SKM-1 (cell line): ENCODE data around the gene SORCS2.
"Not testable (repeated sequence)": the region's sequence is repeated elsewhere in the genome, so short reads cannot be mapped to it uniquely, and the experiment has no call there.

Experiments used
- DNase-seq: peaks from one replicate; lab custom pipeline; 2025; ENCODE audit not compliant: unreplicated experiment; lab: John Stamatoyannopoulos, UW

SORCS2 gene

DNA sequence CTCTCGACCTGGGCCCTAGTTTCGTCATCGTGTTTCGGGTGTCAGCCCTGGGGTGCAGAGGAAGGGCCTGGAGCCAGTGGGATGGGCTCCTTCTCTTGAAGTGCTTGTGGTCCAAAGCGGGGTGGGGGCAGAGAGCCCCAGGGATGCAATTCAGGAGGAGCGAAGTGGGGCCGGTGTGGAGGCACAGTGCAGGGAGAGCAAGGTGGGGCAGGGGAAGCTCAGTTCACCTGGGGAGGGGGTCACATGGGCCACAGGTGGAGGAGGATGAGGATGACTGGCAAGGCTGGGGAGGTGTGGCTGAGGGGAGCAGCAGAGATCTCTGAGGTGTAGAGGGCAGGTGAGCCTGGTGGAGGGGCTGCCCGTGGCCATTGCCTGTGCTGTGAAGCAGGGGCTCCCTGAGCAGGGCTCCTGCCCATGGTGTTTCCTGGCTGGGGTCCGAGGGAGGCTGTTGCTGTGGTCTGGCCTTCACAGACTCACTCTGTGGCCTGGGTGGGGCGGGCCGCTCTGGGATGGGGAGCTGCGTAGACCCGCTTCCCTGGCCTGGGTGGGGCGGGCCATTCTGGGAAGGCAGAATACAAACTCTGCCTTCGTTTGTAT is 6.9 kb downstream of the SORCS2 start:
- no peak for DNase-seq

DNA sequence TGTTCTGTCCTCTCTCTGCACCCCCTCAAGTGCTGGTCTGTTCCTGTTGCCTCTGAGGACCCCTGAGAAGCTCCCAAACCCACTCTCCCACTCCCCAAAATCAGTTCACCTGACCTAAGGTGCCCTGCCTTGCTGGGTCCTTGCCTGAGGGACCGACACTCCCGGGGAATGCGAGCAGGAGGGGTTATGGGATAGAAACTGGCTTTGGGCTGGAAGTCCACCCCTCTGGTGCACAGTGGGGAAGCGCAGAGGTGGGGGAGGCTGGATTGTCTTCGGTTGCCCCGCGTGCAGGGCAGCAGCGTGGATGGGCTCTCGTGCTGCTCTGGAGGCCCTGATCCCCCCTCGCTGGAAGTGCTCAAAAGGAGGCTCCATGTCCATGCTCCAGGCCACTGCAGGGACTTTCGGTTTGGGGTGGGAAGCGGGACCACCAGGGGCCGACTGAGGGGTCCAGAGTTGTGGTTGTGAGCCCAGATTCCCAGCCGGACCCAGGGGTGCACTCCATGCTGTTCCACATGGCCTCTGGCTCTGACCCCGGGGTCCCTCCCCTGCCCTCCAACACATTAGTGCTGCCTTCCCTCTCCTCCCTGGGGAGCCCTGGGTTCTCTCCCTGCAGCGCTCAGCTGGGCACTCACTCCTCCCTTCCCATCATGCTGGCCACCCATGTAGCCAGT is 7.6 kb downstream of the SORCS2 start:
- DNase-seq, result no peak

- DNase-seq, result no peak
Observed at GRCh38 chr4:7200801-7201200, 8.5 kb downstream of the SORCS2 start.

GRCh38 chr4:7201420-7202305 is 9.3 kb downstream of the SORCS2 start:
- DNase-seq, result no peak

DNA sequence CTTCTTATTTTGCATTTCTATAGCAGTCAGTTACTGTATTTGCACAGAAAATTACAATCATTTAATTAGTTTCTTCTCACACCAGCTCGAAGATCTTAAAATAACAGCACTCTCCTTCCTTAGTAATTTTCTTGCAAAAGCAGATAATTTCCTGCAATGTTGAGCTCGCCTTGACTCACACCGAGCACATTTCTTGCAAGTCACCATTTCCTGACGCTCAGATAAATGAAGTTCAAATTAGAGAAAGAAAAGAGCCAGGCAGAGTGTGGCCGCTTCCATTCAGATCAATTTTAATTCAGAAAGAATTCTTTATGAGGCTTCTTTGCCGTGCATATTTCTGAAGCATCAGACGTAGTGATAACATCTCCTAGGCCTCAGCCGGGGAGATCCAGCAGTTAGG is 10.1 kb downstream of the SORCS2 start:
- DNase-seq, result no peak

GRCh38 chr4:7204656-7205387 is 12.5 kb downstream of the SORCS2 start:
- DNase-seq, result no peak

DNA sequence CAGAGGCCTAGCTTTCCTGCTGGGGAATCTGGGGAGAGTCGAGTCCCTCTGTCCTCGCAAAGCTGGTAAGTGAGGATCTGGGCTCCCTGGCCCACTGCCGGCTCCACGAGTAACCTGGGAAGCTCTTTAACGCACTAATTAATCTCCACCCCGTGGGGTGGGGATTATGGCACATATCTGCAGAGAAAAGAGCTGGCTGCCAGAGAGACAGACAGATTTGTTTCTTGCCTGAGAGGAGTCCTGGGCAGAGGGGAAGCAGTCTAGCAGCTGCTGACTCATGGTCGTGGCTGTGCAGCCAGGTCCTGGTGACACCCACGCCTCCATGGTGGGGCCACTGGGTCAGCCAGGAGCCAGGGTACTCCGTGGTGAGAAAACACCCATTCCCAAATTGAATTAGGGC is 14.0 kb downstream of the SORCS2 start:
- no peak for DNase-seq

- no peak for DNase-seq
Observed at GRCh38 chr4:7206911-7207567, 14.7 kb downstream of the SORCS2 start.

- DNase-seq, result no peak
Observed at GRCh38 chr4:7207628-7208231, 15.4 kb downstream of the SORCS2 start.

DNA sequence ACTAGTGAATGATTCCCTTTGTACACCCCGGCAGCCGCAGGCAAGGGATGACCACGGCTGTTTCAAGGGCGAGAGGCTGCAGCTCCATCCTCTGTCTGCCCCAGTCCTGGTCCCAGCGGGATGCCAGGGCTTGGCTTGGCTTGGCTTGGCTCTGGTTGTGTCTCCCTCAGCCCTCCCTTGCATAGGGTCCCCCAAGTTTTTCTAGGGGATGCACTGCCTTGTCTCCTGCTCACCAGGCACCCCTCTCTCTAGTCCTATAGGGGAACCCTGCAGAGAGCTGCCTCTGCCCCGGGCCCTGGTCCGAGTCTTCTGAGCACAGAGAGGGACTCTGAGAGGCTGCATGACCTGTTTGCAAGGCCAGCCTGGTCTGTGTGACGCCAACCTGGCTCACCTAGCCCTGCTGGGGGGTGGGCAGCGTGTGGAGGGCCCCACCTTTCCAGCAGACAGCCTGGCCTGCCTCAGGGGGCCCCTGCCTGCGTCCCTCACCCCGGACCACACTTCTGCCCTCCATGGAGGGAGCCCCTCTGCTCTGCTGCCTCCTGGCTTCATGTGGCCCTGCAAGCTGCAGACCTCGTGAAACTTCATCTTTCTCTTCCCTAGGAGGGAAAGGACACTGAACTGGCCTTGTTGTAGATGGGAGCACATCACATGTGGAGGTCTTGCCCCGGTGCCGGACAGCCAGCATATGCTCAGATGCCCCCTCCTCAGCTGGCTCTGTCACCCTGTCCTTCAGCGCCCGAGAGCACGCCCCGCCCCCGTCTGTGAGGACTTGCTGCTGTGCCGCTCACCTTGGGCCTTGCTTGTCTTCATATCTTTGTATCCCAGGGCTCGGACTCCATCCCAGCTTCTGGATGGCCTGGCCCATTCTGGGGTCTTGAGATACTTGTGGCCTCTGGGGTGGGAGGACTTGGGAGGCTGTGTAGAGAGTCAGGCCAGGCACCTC is 16.4 kb downstream of the SORCS2 start:
- no peak for DNase-seq

DNA sequence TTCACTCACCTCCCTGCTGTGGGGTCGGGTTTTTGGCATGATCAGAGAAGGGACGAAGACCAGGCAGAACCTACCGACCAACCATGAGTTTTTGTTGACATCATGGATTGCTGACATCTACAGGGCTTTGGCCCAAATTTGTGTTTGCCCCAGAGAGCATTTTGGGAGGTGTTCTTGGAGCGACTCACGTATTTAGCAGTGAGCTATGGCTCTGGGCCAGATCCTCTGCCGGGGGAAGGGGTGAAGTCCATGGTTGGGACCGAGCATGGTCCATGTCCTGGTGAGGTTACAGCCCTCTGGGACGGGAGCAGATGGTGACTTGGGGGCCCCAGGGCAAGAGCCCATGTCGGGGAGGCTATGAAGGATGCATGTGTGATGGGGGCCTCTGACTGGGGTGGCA is 17.4 kb downstream of the SORCS2 start:
- no peak for DNase-seq

DNA sequence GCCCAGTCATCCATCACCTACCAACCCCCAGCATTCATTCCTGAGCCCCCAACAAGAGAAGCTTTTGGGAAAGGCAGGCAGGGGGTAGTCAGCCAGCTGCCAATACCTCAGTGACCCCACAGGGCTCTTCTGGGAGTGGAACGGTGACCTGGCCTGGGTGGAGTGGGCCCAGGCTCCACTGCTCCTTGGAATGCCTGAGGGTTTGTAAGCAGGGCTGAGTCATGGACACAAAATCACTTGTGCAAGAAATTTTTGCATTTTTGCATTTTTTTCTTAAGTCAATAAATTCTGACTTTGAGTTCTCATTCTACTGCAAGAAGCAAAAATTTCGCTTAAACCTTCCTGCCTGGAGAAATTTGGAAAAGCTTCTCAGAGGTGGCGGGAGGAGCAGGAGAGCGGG is 18.5 kb downstream of the SORCS2 start:
- DNase-seq, result no peak

DNA sequence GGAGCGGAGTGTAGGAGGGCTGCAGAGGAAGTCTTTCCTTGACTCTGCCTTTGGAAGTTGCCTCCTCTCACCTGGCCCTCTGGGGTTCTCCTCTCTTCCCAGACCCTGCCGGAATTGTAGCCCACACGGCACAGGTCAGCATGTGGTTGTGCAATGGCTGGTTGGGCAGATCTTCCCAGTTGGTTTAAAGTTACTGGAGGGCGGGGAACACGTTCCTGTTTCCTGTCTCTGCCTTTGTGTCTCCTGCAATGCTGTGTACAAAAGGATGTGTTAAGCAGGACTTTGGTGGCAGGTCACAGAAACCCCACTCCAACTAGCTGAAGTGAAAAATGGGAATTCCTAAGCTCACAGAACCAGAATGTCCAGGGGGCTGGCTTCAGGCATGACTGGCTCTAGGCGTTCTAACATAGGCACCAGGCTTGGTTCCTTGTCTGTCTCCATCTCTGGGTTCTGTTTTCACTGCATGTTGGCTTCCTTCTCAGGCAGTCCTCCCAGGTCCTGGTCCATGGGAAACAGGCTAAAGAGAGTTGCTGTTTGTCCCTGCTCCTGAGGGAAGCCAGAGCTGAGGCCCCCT is 19.9 kb downstream of the SORCS2 start:
- no peak for DNase-seq

GRCh38 chr4:7212921-7213320 is 20.6 kb downstream of the SORCS2 start:
- DNase-seq, result no peak

DNA sequence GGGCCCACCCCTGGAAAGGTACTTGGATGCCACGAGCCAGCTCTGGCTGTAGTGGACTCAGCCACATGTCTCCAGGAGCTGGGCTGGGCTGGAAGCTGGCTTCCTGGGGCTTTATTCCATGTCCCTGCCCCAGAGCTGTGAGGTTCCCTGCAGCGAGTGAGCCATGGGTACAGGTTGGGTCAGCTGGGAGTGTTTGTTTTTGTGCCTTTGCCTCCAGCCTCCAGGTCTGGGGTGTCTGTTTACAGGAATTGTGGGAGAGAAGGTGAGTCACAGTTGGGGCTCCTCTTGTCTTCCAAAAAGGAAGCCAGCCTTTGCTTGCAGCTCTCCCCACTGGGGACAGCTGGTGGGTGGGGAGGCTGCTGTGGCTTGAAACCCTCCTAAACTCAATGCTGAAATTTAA is 21.5 kb downstream of the SORCS2 start:
- DNase-seq, result no peak

DNA sequence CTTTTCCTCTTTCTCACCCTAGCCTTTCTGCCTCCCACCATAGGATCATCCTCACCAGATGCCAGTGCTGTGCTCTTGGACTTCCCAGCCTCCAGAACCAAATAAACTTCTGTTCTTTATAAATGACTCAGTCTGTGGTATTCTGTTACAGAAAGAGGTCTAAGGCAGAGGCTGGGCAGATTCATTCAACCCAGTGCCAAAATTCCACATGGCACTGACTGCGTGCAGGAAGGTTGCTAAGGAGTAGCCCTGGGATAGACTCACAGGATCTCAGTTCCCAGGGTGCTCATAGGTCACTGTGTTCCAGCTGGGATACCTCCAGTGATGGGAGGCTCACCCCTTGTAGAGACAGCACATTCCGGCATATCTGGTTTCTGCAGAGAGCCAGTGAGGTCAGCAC is 22.0 kb downstream of the SORCS2 start:
- DNase-seq, result no peak

DNA sequence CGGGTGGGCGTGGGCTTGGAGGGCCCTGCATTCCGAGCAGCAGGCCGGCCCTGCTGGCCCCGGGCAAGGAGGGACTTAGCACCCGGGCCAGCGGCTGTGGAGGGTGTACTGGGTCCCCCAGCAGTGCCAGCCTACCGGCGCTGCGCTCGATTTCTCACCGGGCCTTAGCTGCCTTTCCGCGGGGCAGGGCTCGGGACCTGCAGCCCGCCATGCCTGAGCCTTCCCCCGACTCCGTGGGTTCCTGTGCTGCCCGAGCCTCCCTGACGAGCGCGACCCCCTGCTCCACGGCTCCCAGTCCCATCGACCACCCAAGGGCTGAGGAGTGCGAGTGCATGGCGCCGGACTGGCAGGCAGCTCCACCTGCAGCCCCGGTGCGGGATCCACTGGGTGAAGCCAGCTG is 22.8 kb downstream of the SORCS2 start:
- not testable (repeated sequence) for DNase-seq

GRCh38 chr4:7217039-7217438 is 24.7 kb downstream of the SORCS2 start:
- no peak for DNase-seq
